ENCODE measurements around the gene TBC1D22B. TPM values are rescaled to one million over a fixed set of nuclear protein-coding genes. Genes with fewer than 3 reads are reported as not detected.
A peak's percentile ranks its signal among the peaks of the same experiment; 100 is the strongest.

The TBC1D22B gene
- total RNA-seq, 1 donor from 2014 or later = 8.8 TPM

GRCh38 chr6:37265860-37266259, 8.3 kb downstream of the TBC1D22B start:
- no peak overlapping the region for H3K4me3 ChIP-seq (ENCODE audit: low read depth, low read length)
- no peak for TF ChIP-seq CTCF (conservative IDR thresholded peaks at IDR 0.05; ENCODE audit: low read depth, low read length)
- no peak for DNase-seq (ENCODE audit: low read depth)

GRCh38 chr6:37269105-37269504, 11.5 kb downstream of the TBC1D22B start:
- TF ChIP-seq CTCF (conservative IDR thresholded peaks at IDR 0.05; ENCODE audit: low read depth, low read length) = no peak
- no peak for DNase-seq (ENCODE audit: low read depth)
- no peak overlapping the region for H3K4me3 ChIP-seq (ENCODE audit: low read depth, low read length)

GRCh38 chr6:37272834-37273566, 15.4 kb downstream of the TBC1D22B start:
- no peak for DNase-seq (ENCODE audit: low read depth)
- no peak overlapping the region for H3K4me3 ChIP-seq (ENCODE audit: low read depth, low read length)
- no peak for TF ChIP-seq CTCF (conservative IDR thresholded peaks at IDR 0.05; ENCODE audit: low read depth, low read length)

GRCh38 chr6:37273690-37274089, 16.1 kb downstream of the TBC1D22B start:
- DNase-seq (ENCODE audit: low read depth) = no peak

GRCh38 chr6:37275350-37275749, 17.8 kb downstream of the TBC1D22B start:
- no peak for TF ChIP-seq CTCF (conservative IDR thresholded peaks at IDR 0.05; ENCODE audit: low read depth, low read length)
- DNase-seq (ENCODE audit: low read depth) = no peak
- no peak overlapping the region for H3K4me3 ChIP-seq (ENCODE audit: low read depth, low read length)

More at GRCh38 chr6:37273690-37274089, 16.1 kb downstream of the TBC1D22B start:
- H3K4me3 ChIP-seq (ENCODE audit: low read depth, low read length) = no peak overlapping the region
- TF ChIP-seq CTCF (conservative IDR thresholded peaks at IDR 0.05; ENCODE audit: low read depth, low read length) = no peak

GRCh38 chr6:37277001-37277409, 19.4 kb downstream of the TBC1D22B start:
- DNase-seq (ENCODE audit: low read depth) = peak; percentile 40
- TF ChIP-seq CTCF (conservative IDR thresholded peaks at IDR 0.05; ENCODE audit: low read depth, low read length) = no peak
- H3K4me3 ChIP-seq (ENCODE audit: low read depth, low read length) = no peak overlapping the region

Data from epithelial cell of proximal tubule (primary cell).